Measurements from ENCODE around the gene HIBCH.
"Not testable (repeated sequence)": the region's sequence is repeated elsewhere in the genome, so short reads cannot be mapped to it uniquely, and the experiment has no call there.

Gene HIBCH

GRCh38 chr2:190270298-190270697, 49.3 kb downstream of the HIBCH start:
- CTCF ChIA-PET = no interaction called here
- H3K27me3 Mint-ChIP-seq = no peaks in the 10 kb centered on the region
- H3K4me1 Mint-ChIP-seq = no peaks in the 10 kb centered on the region
- no peaks in the 10 kb centered on the region for H3K36me3 Mint-ChIP-seq
- no peak overlapping the region for H3K27ac Mint-ChIP-seq
- peaks cover 1% of the 10 kb centered on the region for H3K9me3 Mint-ChIP-seq
- no peak overlapping the region for H3K4me3 Mint-ChIP-seq
- no peak for DNase-seq

GRCh38 chr2:190269699-190270098, 49.9 kb downstream of the HIBCH start:
- H3K9me3 Mint-ChIP-seq, H3K27me3 Mint-ChIP-seq, H3K27ac Mint-ChIP-seq, CTCF ChIA-PET, DNase-seq, H3K36me3 Mint-ChIP-seq, H3K4me1 Mint-ChIP-seq, H3K4me3 Mint-ChIP-seq: not testable (repeated sequence)

GRCh38 chr2:190267302-190267701, 52.3 kb downstream of the HIBCH start:
- CTCF ChIA-PET = interaction anchor here (0.7 kb wide), 1 partner anchor 45 kb away, joined by 3 read pairs; no protein-coding TSS in a partner anchor
- DNase-seq = no peak
- H3K4me1 Mint-ChIP-seq = no peaks in the 10 kb centered on the region

DNA sequence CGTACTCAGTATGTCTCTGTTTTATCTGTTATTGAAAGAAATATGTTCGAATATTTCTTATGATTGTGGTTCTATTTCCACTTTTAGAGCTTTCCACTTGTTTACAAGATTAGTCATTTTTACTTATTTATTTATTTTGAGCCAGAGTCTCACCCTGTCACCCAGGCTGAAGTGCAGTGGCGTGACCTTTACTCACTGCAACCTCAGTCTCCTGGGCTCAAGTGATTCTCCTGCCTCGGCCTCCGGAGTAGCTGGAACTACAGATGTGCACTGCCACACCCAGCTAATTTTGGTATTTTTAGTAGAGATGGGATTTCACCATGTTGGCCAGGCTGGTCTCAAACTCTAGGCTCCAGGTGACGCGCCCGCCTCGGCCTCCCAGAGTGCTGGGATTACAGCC, 53.3 kb downstream of the HIBCH start:
- H3K36me3 Mint-ChIP-seq = peaks cover 3% of the 10 kb centered on the region
- no peak overlapping the region for H3K4me3 Mint-ChIP-seq
- H3K9me3 Mint-ChIP-seq = peaks cover 2% of the 10 kb centered on the region
- no peaks in the 10 kb centered on the region for H3K27me3 Mint-ChIP-seq
- DNase-seq = no peak
- H3K27ac Mint-ChIP-seq = no peak overlapping the region
- CTCF ChIA-PET = no interaction called here
- no peaks in the 10 kb centered on the region for H3K4me1 Mint-ChIP-seq

More at GRCh38 chr2:190267302-190267701, 52.3 kb downstream of the HIBCH start:
- peaks cover 2% of the 10 kb centered on the region for H3K9me3 Mint-ChIP-seq
- no peaks in the 10 kb centered on the region for H3K27me3 Mint-ChIP-seq
- no peak overlapping the region for H3K27ac Mint-ChIP-seq
- peaks cover 3% of the 10 kb centered on the region for H3K36me3 Mint-ChIP-seq
- H3K4me3 Mint-ChIP-seq = no peak overlapping the region

DNA sequence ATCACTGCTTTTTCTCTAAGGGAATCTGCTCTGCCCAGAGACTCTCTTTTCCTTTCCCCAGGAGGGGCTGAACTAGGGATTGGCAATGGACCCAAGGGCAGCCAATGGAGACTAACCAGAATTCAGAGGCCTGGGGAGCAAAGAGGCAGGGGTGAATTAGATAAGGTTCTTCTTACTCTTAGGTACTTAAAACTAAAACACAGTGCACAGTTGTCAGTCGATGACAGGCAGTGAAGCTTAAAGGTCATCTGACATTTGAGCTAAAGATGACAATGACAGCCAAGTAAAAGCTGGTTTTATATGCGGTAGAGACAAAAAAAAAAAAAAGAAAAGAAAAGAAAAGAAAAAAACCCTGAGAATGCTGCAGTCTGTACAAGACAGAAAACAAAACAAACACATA, 57.8 kb downstream of the HIBCH start:
- H3K27me3 Mint-ChIP-seq = no peaks in the 10 kb centered on the region
- H3K4me1 Mint-ChIP-seq = no peaks in the 10 kb centered on the region
- H3K9me3 Mint-ChIP-seq = peaks cover 13% of the 10 kb centered on the region
- CTCF ChIA-PET = no interaction called here
- peaks cover 19% of the 10 kb centered on the region for H3K36me3 Mint-ChIP-seq
- no peak overlapping the region for H3K4me3 Mint-ChIP-seq
- DNase-seq = no peak
- H3K27ac Mint-ChIP-seq = no peak overlapping the region

GRCh38 chr2:190256087-190256486, 63.5 kb downstream of the HIBCH start:
- no peaks in the 10 kb centered on the region for H3K4me1 Mint-ChIP-seq
- CTCF ChIA-PET = no interaction called here
- peaks cover 14% of the 10 kb centered on the region for H3K9me3 Mint-ChIP-seq
- H3K36me3 Mint-ChIP-seq = peaks cover 21% of the 10 kb centered on the region
- H3K27me3 Mint-ChIP-seq = no peaks in the 10 kb centered on the region
- no peak overlapping the region for H3K4me3 Mint-ChIP-seq
- no peak overlapping the region for H3K27ac Mint-ChIP-seq
- DNase-seq = no peak

DNA sequence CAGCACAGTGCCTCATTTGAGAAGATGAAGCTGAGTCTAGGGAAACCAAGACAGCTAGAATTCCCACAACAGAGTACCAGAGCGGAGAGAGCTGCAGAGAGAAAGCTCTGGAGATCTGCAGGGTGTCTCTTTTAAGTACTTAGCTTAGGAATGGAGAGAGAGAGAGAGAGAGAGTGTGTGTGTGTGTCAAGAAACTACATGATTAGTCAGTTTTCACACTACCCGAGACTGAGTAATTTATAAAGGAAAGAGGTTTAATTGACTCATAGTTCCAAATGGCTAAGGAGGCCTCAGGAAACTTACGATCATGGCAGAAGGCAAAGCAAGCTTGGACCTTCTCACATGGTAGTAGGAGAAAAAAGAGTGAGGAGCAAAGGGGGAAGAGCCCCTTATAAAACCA, 64.0 kb downstream of the HIBCH start:
- no peaks in the 10 kb centered on the region for H3K4me1 Mint-ChIP-seq
- peaks cover 14% of the 10 kb centered on the region for H3K9me3 Mint-ChIP-seq
- peaks cover 21% of the 10 kb centered on the region for H3K36me3 Mint-ChIP-seq
- no peaks in the 10 kb centered on the region for H3K27me3 Mint-ChIP-seq
- H3K4me3 Mint-ChIP-seq = no peak overlapping the region
- CTCF ChIA-PET = no interaction called here
- H3K27ac Mint-ChIP-seq = no peak overlapping the region
- DNase-seq = no peak

DNA sequence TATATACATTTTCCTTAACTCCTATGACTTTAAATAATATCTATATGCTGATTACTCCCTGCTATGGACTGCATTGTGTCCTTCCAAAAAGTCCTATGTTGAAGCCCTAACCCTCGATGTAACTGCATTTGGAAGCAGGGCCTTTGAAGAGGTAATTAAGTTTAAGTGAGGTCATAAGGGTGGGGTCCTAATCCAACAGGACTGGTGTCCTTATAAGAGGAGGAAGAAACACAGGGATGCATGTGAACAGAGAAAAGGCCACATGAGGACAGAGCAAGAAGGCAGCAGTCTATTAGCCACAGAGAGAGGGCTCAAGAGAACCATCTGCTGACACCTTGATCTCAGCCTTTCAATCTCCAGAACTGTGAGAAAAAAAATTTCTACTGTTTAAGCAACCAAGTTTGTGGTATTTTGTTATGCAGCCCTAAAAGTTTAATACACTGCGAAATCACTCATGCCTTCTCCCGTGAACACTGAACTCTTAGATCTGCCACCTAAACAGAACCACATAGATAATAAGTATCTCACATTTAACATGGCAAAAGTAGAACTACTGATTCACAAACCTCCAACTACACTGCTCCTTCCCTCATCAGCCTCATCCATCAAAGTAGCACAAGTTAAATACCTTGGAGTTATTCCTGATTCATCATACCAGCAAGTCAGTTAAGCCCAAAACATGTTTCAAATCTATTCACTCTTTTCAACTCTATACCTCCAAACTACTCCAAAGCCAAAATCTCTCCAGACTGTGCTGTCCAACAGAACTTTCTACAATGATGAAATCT, 65.4 kb downstream of the HIBCH start:
- CTCF ChIA-PET = no interaction called here
- Mint-ChIP-seq H3K4me3 (no peak overlapping the region), H3K27ac (no peak overlapping the region), H3K9me3 (peaks cover 14% of the 10 kb centered on the region), H3K27me3 (no peaks in the 10 kb centered on the region), H3K4me1 (no peaks in the 10 kb centered on the region), H3K36me3 (peaks cover 21% of the 10 kb centered on the region)
- no peak for DNase-seq

DNA sequence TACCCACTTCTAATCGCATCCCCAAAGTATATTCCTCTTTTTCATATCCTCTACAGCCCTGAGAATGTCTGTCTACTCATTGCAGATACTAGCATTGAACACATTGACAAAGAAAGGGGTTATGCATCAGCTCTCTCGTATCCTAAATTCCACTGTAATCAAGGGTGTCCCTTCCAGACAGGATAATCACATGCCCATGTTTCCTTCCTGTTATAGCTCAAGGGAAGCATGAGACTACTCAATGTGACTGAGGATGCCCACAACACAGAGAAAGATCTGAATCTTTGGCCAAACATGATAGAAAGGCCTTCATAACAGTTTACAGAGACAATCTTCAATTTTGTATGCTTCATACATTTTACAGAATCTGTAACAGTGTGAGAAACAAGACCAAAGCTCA, 69.2 kb downstream of the HIBCH start:
- Mint-ChIP-seq H3K36me3 (no peaks in the 10 kb centered on the region), H3K27me3 (no peaks in the 10 kb centered on the region), H3K9me3 (no peaks in the 10 kb centered on the region), H3K4me3 (no peak overlapping the region), H3K27ac (no peak overlapping the region), H3K4me1 (no peaks in the 10 kb centered on the region)
- CTCF ChIA-PET = interaction anchor here (1.0 to 1.1 kb wide), 2 partner anchors 27 to 161 kb away, joined by 3 to 4 read pairs; no protein-coding TSS in a partner anchor
- DNase-seq = no peak

DNA sequence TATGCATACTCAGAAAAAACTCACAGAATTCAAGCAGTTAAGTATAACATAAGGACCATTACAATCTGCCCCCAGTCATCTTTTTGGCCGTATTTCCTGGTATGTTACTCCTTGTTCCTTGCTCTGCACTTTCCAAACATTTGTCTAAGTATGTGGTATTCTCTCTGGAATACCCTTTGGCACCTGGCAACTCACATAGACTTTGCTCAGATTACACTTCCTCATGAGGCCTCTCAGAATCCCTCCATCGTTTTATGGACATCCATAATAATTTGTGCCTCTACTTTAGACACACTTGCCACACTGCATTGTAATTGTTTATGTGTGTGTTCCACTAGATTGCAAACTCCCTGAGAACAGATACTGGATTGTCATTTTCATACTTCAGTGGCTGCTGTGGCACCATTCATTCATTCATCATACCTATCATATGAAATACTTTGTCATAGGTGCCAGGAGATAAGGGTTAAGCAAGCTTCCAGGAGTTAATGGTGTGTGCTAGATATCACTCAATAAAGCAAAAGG, 84.0 kb downstream of the HIBCH start:
- CTCF ChIA-PET = interaction anchor here (0.6 kb wide), 1 partner anchor 226 kb away, joined by 5 read pairs; no protein-coding TSS in a partner anchor
- peaks cover 13% of the 10 kb centered on the region for H3K9me3 Mint-ChIP-seq
- no peak for DNase-seq
- H3K27me3 Mint-ChIP-seq = no peaks in the 10 kb centered on the region
- no peak overlapping the region for H3K4me3 Mint-ChIP-seq
- peaks cover 16% of the 10 kb centered on the region for H3K36me3 Mint-ChIP-seq
- H3K27ac Mint-ChIP-seq = no peak overlapping the region
- no peaks in the 10 kb centered on the region for H3K4me1 Mint-ChIP-seq

DNA sequence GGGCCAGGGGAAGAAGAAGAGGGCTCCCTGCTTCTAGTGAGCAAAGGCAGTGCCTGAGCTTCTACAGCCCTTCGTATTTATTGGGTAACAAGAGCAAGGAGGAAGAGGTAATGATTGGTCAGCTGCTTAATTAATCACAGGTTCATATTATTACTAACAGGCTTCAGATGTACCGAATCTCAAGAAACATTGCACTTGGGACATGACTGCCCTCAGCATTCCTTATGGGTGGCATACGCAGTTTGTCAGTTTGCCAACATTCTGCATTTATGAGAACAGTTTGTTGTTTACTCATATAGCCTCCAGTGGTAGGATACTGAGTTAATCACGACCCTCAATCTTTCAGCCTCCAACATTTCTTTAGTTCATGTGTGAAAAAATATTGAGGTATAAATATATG, 84.5 kb downstream of the HIBCH start:
- DNase-seq = no peak
- no peaks in the 10 kb centered on the region for H3K27me3 Mint-ChIP-seq
- peaks cover 11% of the 10 kb centered on the region for H3K36me3 Mint-ChIP-seq
- no peak overlapping the region for H3K27ac Mint-ChIP-seq
- no peak overlapping the region for H3K4me3 Mint-ChIP-seq
- H3K4me1 Mint-ChIP-seq = no peaks in the 10 kb centered on the region
- CTCF ChIA-PET = no interaction called here
- peaks cover 8% of the 10 kb centered on the region for H3K9me3 Mint-ChIP-seq

DNA sequence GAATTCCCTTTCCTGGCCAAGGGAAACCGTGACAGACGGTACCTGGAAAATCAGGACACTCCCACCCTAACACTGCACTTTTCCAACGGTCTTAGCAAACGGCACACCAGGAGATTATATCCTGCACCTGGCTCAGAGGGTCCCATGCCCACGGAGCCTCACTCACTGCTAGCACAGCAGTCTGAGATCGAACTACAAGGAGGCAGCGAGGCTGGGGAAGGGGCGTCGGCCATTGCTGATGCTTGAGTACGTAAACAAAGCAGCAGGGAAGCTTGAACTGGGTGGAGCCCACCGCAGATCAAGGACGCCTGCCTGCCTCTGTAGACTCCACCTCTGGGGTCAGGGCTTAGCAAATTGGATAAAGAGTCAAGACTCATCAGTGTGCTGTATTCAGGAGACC, 95.6 kb downstream of the HIBCH start:
- H3K27ac Mint-ChIP-seq, H3K36me3 Mint-ChIP-seq, CTCF ChIA-PET, H3K4me3 Mint-ChIP-seq, H3K9me3 Mint-ChIP-seq, H3K4me1 Mint-ChIP-seq, DNase-seq, H3K27me3 Mint-ChIP-seq: not testable (repeated sequence)

DNA sequence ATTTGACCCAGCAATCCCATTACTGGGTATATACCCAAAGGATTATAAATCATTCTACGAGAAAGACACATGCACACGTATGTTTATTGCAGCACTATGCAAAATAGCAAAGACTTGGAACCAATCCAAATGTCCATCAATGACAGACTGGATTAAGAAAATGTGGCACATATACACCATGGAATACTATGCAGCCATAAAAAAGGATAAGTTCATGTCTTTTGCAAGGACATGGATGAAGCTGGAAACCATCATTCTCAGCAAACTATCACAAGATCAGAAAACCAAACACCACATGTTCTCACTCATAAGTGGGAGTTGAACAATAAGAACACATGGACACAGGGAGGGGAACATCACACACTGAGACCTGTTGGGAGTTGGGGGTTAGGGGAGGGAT, 96.9 kb downstream of the HIBCH start:
- H3K27ac Mint-ChIP-seq, H3K4me3 Mint-ChIP-seq: not testable (repeated sequence)

GRCh38 chr2:190221429-190221828, 98.2 kb downstream of the HIBCH start:
- H3K27ac Mint-ChIP-seq = no peak overlapping the region
- H3K4me3 Mint-ChIP-seq = no peak overlapping the region
- no peaks in the 10 kb centered on the region for H3K27me3 Mint-ChIP-seq
- H3K9me3 Mint-ChIP-seq = no peaks in the 10 kb centered on the region
- DNase-seq = no peak
- no peaks in the 10 kb centered on the region for H3K4me1 Mint-ChIP-seq
- peaks cover 5% of the 10 kb centered on the region for H3K36me3 Mint-ChIP-seq
- CTCF ChIA-PET = no interaction called here

More for the DNA sequence above, 96.9 kb downstream of the HIBCH start:
- CTCF ChIA-PET, H3K36me3 Mint-ChIP-seq, H3K4me1 Mint-ChIP-seq, DNase-seq, H3K27me3 Mint-ChIP-seq, H3K9me3 Mint-ChIP-seq: not testable (repeated sequence)

GRCh38 chr2:190219186-190219585, 100.4 kb downstream of the HIBCH start:
- CTCF ChIA-PET = no interaction called here

More at GRCh38 chr2:190219186-190219585, 100.4 kb downstream of the HIBCH start:
- H3K27ac Mint-ChIP-seq = no peak overlapping the region
- H3K27me3 Mint-ChIP-seq = no peaks in the 10 kb centered on the region
- no peaks in the 10 kb centered on the region for H3K9me3 Mint-ChIP-seq
- no peak for DNase-seq
- H3K4me1 Mint-ChIP-seq = peaks cover 13% of the 10 kb centered on the region
- no peak overlapping the region for H3K4me3 Mint-ChIP-seq
- H3K36me3 Mint-ChIP-seq = peaks cover 5% of the 10 kb centered on the region

Data from activated naive CD4-positive, alpha-beta T cell treated with anti-CD3 and anti-CD28 coated beads, Interleukin-2, amount 10 ng/mL, durations not matched to agents 7 days and 5 days (primary cell).